HepG2 (cell line): ENCODE data around the gene CNTN5. TPM values are rescaled to one million over a fixed set of nuclear protein-coding genes. Genes with fewer than 3 reads are reported as not detected.

Source experiments
- ATAC-seq: fragments of 200-7000 bp; cut with Tn5 transposase; 3 replicates; pipeline ENCODE4 v1.9.1; 2020; ENCODE audit warnings: mild to moderate bottlenecking, moderate library complexity
- BruUV-seq: library from RNA; stranded (reverse); fragments of 400-500 nt; replicated peaks from 2 replicates; lab custom pipeline; 2021; lab: Mats Ljungman, UMichigan
- CTCF ChIA-PET: fragments of 300-600 bp; formaldehyde crosslinking; extraction: SDS; loops from one replicate; lab custom pipeline; 2021; ENCODE audit warnings: low total read pairs, inconsistent platforms, low intra/inter-chr PET ratio; lab: Yijun Ruan, JAX
- POLR2A ChIA-PET: fragments of 350-600 bp; sonication (Branson Sonifier 250); formaldehyde crosslinking; loops from one replicate; lab custom pipeline; 2020; ENCODE audit warnings: antibody characterized with exemption, inconsistent platforms; lab: Yijun Ruan, JAX
- DNase-seq: peaks from one replicate; pipeline ENCODE4 v3.0.0-alpha.2; 2015; ENCODE audit warnings: low spot score
- FAIRE-seq: peaks from 3 replicates; lab custom pipeline; 2011; peaks lifted over from hg19 to GRCh38; lab: Jason Lieb, UNC
- H2AFZ ChIP-seq: one replicate; pipeline ENCODE4 v1.6.1; 2011; ENCODE audit warnings: low read length, inconsistent platforms
- H3K27ac ChIP-seq: fragments of 300-600 bp; 3 replicates; pipeline ENCODE4 v1.8.0; 2011; ENCODE audit warnings: mixed run types, mild to moderate bottlenecking, mixed read lengths, low read length, inconsistent platforms; ENCODE audit not compliant: insufficient read depth; ENCODE audit errors: extremely low read length
- H3K27me3 ChIP-seq, 2 experiments: fragments of 200-600 bp in 1 of 2; 2 replicates in 1 of 2; 3 replicates in 1 of 2; pipeline versions ENCODE4 v1.6.0 to v1.8.0; 2011; ENCODE audit warnings: low read length in 2 of 2, mild to moderate bottlenecking in 2 of 2, moderate library complexity in 2 of 2, inconsistent platforms in 1 of 2; ENCODE audit not compliant: insufficient read depth in 2 of 2, control insufficient read depth in 1 of 2
- H3K36me3 ChIP-seq, 2 experiments: fragments of 200-600 bp in 1 of 2; replicated peaks in 1 of 2; 2 replicates in 1 of 2; 3 replicates in 1 of 2; pipeline versions ENCODE4 v1.5.1 to v1.8.0; 2011; ENCODE audit warnings: low read length in 2 of 2, inconsistent platforms in 1 of 2; ENCODE audit not compliant: insufficient read depth in 2 of 2, control insufficient read depth in 1 of 2
- H3K4me1 ChIP-seq: 2 replicates; pipeline ENCODE4 v1.5.1; 2012; ENCODE audit warnings: low read length, inconsistent platforms; ENCODE audit not compliant: insufficient read depth
- H3K4me2 ChIP-seq: 2 replicates; pipeline ENCODE4 v1.6.0; 2011; ENCODE audit warnings: low read depth, low read length, inconsistent platforms
- H3K4me3 ChIP-seq, 3 experiments: fragments of 200-600 bp in 1 of 3; sonication (generic), shearing (Covaris generic) in 1 of 3; replicated peaks in 1 of 3; 2 replicates each; pipeline ENCODE4 v1.5.1; 2011 to 2016; ENCODE audit warnings: low read length in 3 of 3, inconsistent platforms in 2 of 3, low read depth in 2 of 3, mild to moderate bottlenecking in 2 of 3, control low read depth in 1 of 3, mixed read lengths in 1 of 3; ENCODE audit not compliant: insufficient read depth in 1 of 3
- H3K79me2 ChIP-seq: one replicate; pipeline ENCODE4 v1.6.1; 2011; ENCODE audit warnings: low read length, inconsistent platforms; ENCODE audit not compliant: insufficient read depth
- H3K9ac ChIP-seq: 2 replicates; pipeline ENCODE4 v1.6.0; 2011; ENCODE audit warnings: mild to moderate bottlenecking, low read depth, low read length, inconsistent platforms; ENCODE audit not compliant: insufficient read depth
- H3K9me3 ChIP-seq: 2 replicates; pipeline ENCODE4 v1.5.1; 2012; ENCODE audit warnings: mild to moderate bottlenecking, low read length
- H4K20me1 ChIP-seq: 2 replicates; pipeline ENCODE4 v1.6.0; 2011; ENCODE audit warnings: inconsistent platforms, mild to moderate bottlenecking, low read length, moderate library complexity; ENCODE audit not compliant: insufficient read depth
- BHLHE40 ChIP-seq: IDR thresholded peaks from 2 replicates; pipeline ENCODE4 v1.6.1; 2011; ENCODE audit warnings: low read length, improper control_type of control experiment
- DDIT3 ChIP-seq: sonication (generic); formaldehyde crosslinking; IDR thresholded peaks from 2 replicates; pipeline ENCODE4 v1.4.0; 2020; ENCODE audit warnings: mild to moderate bottlenecking, missing genetic modification reagents
- ZHX2 ChIP-seq, 2 experiments: sonication (generic) in 1 of 2; formaldehyde crosslinking in 1 of 2; IDR thresholded peaks; 2 replicates each; pipeline versions ENCODE4 v1.6.1 to v1.9.0; 2014 to 2022; ENCODE audit warnings: antibody characterized with exemption in 1 of 2, borderline replicate concordance in 1 of 2, inconsistent platforms in 1 of 2, low read depth in 1 of 2, missing genetic modification reagents in 1 of 2
- ZSCAN21 ChIP-seq: sonication (generic); formaldehyde crosslinking; IDR thresholded peaks from 2 replicates; pipeline ENCODE4 v1.8.0; 2022; ENCODE audit warnings: mild to moderate bottlenecking, missing genetic modification reagents, moderate library complexity, borderline replicate concordance
- WGBS: methylation state at CpG from one replicate; pipeline ENCODE4 v1.1.6; 2017; ENCODE audit warnings: low lambda C conversion rate; 5-methylcytosine and 5-hydroxymethylcytosine counted together
- in situ Hi-C: cut with HindIII; loops from 2 replicates; pipeline ENCODE4 v1.10.0; 2017; ENCODE audit warnings: low pct_unique_long_range_greater_than_20kb; ENCODE audit not compliant: extremely low pct_ligation_motif_present
- intact Hi-C: fragments of 100-400 bp; cut with micrococcal nuclease; formaldehyde crosslinking; loops from one replicate; pipeline ENCODE4 v1.10.0; 2022; ENCODE audit not compliant: unreplicated experiment
- polyA plus RNA-seq, 8 experiments: library from polyadenylated mRNA; depleted of rRNA in 3 of 8; stranded (reverse) in 7 of 8; unstranded in 1 of 8; fragments of >200 nt; fragmentation: Illumina TruSeq in 4 of 8; extraction: Trizol in 4 of 8; gene quantifications; 2 replicates each; pipeline versions ENCODE4 v1.2.1 to v1.2.3, GENCODE V29; 2011 to 2016; ENCODE audit warnings: low read depth in 4 of 8, missing spikeins in 1 of 8, mixed read lengths in 1 of 8; ENCODE audit not compliant: insufficient read depth in 1 of 8
- total RNA-seq, 5 experiments: library from RNA; depleted of rRNA; stranded (reverse); fragments of >200 nt; fragmentation: Illumina TruSeq; extraction: Trizol; gene quantifications; 2 replicates each; pipeline ENCODE4 v1.2.3, GENCODE V29; 2016; ENCODE audit warnings: low read depth in 1 of 5

Gene CNTN5
- total and polyA plus RNA-seq, 2 of the 13 experiments (the other 11 are each of a cell fraction or from before 2014, with no cell fraction given) = not detected

GRCh38 chr11:99316776-99317520 is 296.2 kb downstream of the CNTN5 start (continued):
- no peak for TF ChIP-seq ZSCAN21 (CRISPR knock-in tag)
- TF ChIP-seq BHLHE40 = no peak

GRCh38 chr11:99320769-99321290 is 300.1 kb downstream of the CNTN5 start:
- FAIRE-seq = no peak

More at GRCh38 chr11:99320769-99321290, 300.1 kb downstream of the CNTN5 start:
- no peak overlapping the region for H2AFZ ChIP-seq
- no peaks in the 10 kb centered on the region for H4K20me1 ChIP-seq
- ATAC-seq = no peak
- TF ChIP-seq ZHX2 (IDR thresholded peaks at IDR 0.05; ENCODE audit: low read depth) (no peak), ZHX2 (CRISPR knock-in tag; IDR thresholded peaks at IDR 0.05; ENCODE audit: borderline replicate concordance) (no peak), DDIT3 (CRISPR knock-in tag) (no peak)
- H3K27ac ChIP-seq = no peak overlapping the region
- 0% methylated on average over 4 of the region's 4 CpGs for WGBS
- H3K27me3 ChIP-seq = no peaks in the 10 kb centered on the region; a peak in 1 of 5 replicates
- CTCF ChIA-PET = no interaction called here
- H3K4me1 ChIP-seq = no peaks in the 10 kb centered on the region
- BruUV-seq = no TSS peak
- intact Hi-C loops = no loop called here
- H3K4me3 ChIP-seq = no peak overlapping the region
- H3K4me2 ChIP-seq = no peak overlapping the region
- H3K36me3 ChIP-seq = no peaks in the 10 kb centered on the region
- DNase-seq = no peak
- H3K79me2 ChIP-seq = no peaks in the 10 kb centered on the region
- POLR2A ChIA-PET = no interaction called here
- no peaks in the 10 kb centered on the region for H3K9me3 ChIP-seq
- no peak overlapping the region for H3K9ac ChIP-seq
- in situ Hi-C loops = no loop called here
